SK-N-SH treated with all-trans-retinoic acid at 6 μM for 48 hours (cell line): Measurements from ENCODE around the gene KRT82.

Source experiments
- ARNTL ChIP-seq: fragments of 450-650 bp; formaldehyde crosslinking; IDR thresholded peaks from 2 replicates; pipeline ENCODE4 v1.5.0; 2020; ENCODE audit warnings: low read depth, mild to moderate bottlenecking, moderate library complexity, borderline replicate concordance
- TSHZ2 ChIP-seq: fragments of 250-450 bp; sonication (Bioruptor Pico); IDR thresholded peaks from 2 replicates; pipeline ENCODE4 v1.5.0; 2020; ENCODE audit warnings: mild to moderate bottlenecking, moderate library complexity
- ZFP30 ChIP-seq: fragments of 450-650 bp; formaldehyde crosslinking; IDR thresholded peaks from 2 replicates; pipeline ENCODE4 v1.5.0; 2022; ENCODE audit warnings: mild to moderate bottlenecking, moderate library complexity
- ZNF565 ChIP-seq: fragments of 450-650 bp; formaldehyde crosslinking; conservative IDR thresholded peaks from 2 replicates; pipeline ENCODE4 v1.5.0; 2020; ENCODE audit warnings: low read depth, mild to moderate bottlenecking, moderate library complexity

GRCh38 chr12:52448228-52448627, 42.1 kb upstream of the KRT82 start:
- TF ChIP-seq ZFP30 (CRISPR knock-in tag) = no peak
- TF ChIP-seq TSHZ2 (CRISPR knock-in tag) = no peak
- no peak for TF ChIP-seq ARNTL
- TF ChIP-seq ZNF565 = no peak
